ENCODE data around the gene PTPN14. TPM values are rescaled to one million over a fixed set of nuclear protein-coding genes. Genes with fewer than 3 reads are reported as not detected.

Gene PTPN14
- total RNA-seq, 1 experiment from 2014 or later: 45.2 TPM

- Histone ChIP-seq H3K27me3 (no peaks in the 10 kb centered on the region), H3K36me3 (peaks cover 24% of the 10 kb centered on the region), H3K9me3 (no peaks in the 10 kb centered on the region), H3K4me3 (no peak overlapping the region)
- DNase-seq: no peak
These were observed 106.2 kb downstream of the PTPN14 start for GRCh38 chr1:214445199-214445598.

- no peaks in the 10 kb centered on the region for H3K9me3 ChIP-seq
- H3K4me3 ChIP-seq: no peak overlapping the region
- H3K27me3 ChIP-seq: no peaks in the 10 kb centered on the region
- H3K36me3 ChIP-seq: peaks cover 21% of the 10 kb centered on the region
- no peak for DNase-seq
These were observed 107.0 kb downstream of the PTPN14 start for GRCh38 chr1:214444182-214444939.

- no peak for DNase-seq
- H3K27me3 ChIP-seq: no peaks in the 10 kb centered on the region
- H3K4me3 ChIP-seq: no peak overlapping the region
- peaks cover 24% of the 10 kb centered on the region for H3K36me3 ChIP-seq
- H3K9me3 ChIP-seq: no peaks in the 10 kb centered on the region
These were observed 110.3 kb downstream of the PTPN14 start for GRCh38 chr1:214441119-214441518.

GRCh38 chr1:214440219-214440965 lies 111.0 kb downstream of the PTPN14 start:
- DNase-seq: no peak
- Histone ChIP-seq H3K27me3 (no peaks in the 10 kb centered on the region), H3K36me3 (peaks cover 29% of the 10 kb centered on the region), H3K4me3 (no peak overlapping the region), H3K9me3 (no peaks in the 10 kb centered on the region)

- no peak overlapping the region for H3K4me3 ChIP-seq
- H3K9me3 ChIP-seq: no peaks in the 10 kb centered on the region
- peaks cover 29% of the 10 kb centered on the region for H3K36me3 ChIP-seq
- no peaks in the 10 kb centered on the region for H3K27me3 ChIP-seq
- no peak for DNase-seq
These were observed 111.9 kb downstream of the PTPN14 start for GRCh38 chr1:214439352-214440119.

GRCh38 chr1:214438530-214438929 lies 112.9 kb downstream of the PTPN14 start:
- Histone ChIP-seq H3K4me3 (no peak overlapping the region), H3K27me3 (no peaks in the 10 kb centered on the region), H3K36me3 (peaks cover 24% of the 10 kb centered on the region), H3K9me3 (no peaks in the 10 kb centered on the region)
- DNase-seq: no peak

GRCh38 chr1:214438075-214438474 lies 113.3 kb downstream of the PTPN14 start:
- DNase-seq: no peak
- no peak overlapping the region for H3K4me3 ChIP-seq
- no peaks in the 10 kb centered on the region for H3K9me3 ChIP-seq
- H3K27me3 ChIP-seq: no peaks in the 10 kb centered on the region
- peaks cover 22% of the 10 kb centered on the region for H3K36me3 ChIP-seq

GRCh38 chr1:214435867-214436266 lies 115.5 kb downstream of the PTPN14 start:
- no peak overlapping the region for H3K4me3 ChIP-seq
- DNase-seq: no peak
- peaks cover 18% of the 10 kb centered on the region for H3K36me3 ChIP-seq
- H3K27me3 ChIP-seq: no peaks in the 10 kb centered on the region
- H3K9me3 ChIP-seq: no peaks in the 10 kb centered on the region

- Histone ChIP-seq H3K9me3 (no peaks in the 10 kb centered on the region), H3K36me3 (peaks cover 17% of the 10 kb centered on the region), H3K4me3 (no peak overlapping the region), H3K27me3 (no peaks in the 10 kb centered on the region)
- DNase-seq: no peak
These were observed 119.2 kb downstream of the PTPN14 start for GRCh38 chr1:214432245-214432644.

- H3K36me3 ChIP-seq: peaks cover 12% of the 10 kb centered on the region
- H3K27me3 ChIP-seq: no peaks in the 10 kb centered on the region
- H3K4me3 ChIP-seq: no peak overlapping the region
- no peaks in the 10 kb centered on the region for H3K9me3 ChIP-seq
- DNase-seq: no peak
These were observed 121.2 kb downstream of the PTPN14 start for GRCh38 chr1:214429951-214430770.

- Histone ChIP-seq H3K4me3 (no peak overlapping the region), H3K9me3 (no peaks in the 10 kb centered on the region), H3K36me3 (peaks cover 12% of the 10 kb centered on the region), H3K27me3 (no peaks in the 10 kb centered on the region)
- peak; percentile 79 for DNase-seq
These were observed 123.5 kb downstream of the PTPN14 start for GRCh38 chr1:214427871-214428277.

GRCh38 chr1:214426426-214426812 lies 125.0 kb downstream of the PTPN14 start:
- no peaks in the 10 kb centered on the region for H3K9me3 ChIP-seq
- H3K36me3 ChIP-seq: peaks cover 9% of the 10 kb centered on the region
- no peak for DNase-seq
- no peaks in the 10 kb centered on the region for H3K27me3 ChIP-seq
- no peak overlapping the region for H3K4me3 ChIP-seq

GRCh38 chr1:214425716-214426425 lies 125.5 kb downstream of the PTPN14 start:
- H3K27me3 ChIP-seq: no peaks in the 10 kb centered on the region
- peaks cover 4% of the 10 kb centered on the region for H3K36me3 ChIP-seq
- no peak for DNase-seq
- H3K4me3 ChIP-seq: no peak overlapping the region
- H3K9me3 ChIP-seq: no peaks in the 10 kb centered on the region

- no peak for DNase-seq
- Histone ChIP-seq H3K36me3 (peaks cover 3% of the 10 kb centered on the region), H3K4me3 (no peak overlapping the region), H3K9me3 (peaks cover 3% of the 10 kb centered on the region; the same call in 1 of the 2 replicates), H3K27me3 (no peaks in the 10 kb centered on the region)
These were observed 126.3 kb downstream of the PTPN14 start for GRCh38 chr1:214425101-214425500.

GRCh38 chr1:214423045-214423444 lies 128.4 kb downstream of the PTPN14 start:
- Histone ChIP-seq H3K36me3 (peaks cover 3% of the 10 kb centered on the region), H3K4me3 (no peak overlapping the region), H3K9me3 (peaks cover 3% of the 10 kb centered on the region; the same call in 1 of the 2 replicates), H3K27me3 (no peaks in the 10 kb centered on the region)
- no peak for DNase-seq

All from MG63 (cell line).